Activated CD4-positive, alpha-beta T cell treated with anti-CD3 and anti-CD28 coated beads, Interleukin-10, Interleukin-2, amounts not matched to agents 100 ng/mL and 50 ng/mL, durations not matched to agents 16 hours and 8 hours (primary cell): Measurements from ENCODE around the gene CCT7.

ENCODE experiments used
- DNase-seq: peaks from one replicate; pipeline ENCODE4 v3.0.0-alpha.2; 2020

CCT7 gene

DNA sequence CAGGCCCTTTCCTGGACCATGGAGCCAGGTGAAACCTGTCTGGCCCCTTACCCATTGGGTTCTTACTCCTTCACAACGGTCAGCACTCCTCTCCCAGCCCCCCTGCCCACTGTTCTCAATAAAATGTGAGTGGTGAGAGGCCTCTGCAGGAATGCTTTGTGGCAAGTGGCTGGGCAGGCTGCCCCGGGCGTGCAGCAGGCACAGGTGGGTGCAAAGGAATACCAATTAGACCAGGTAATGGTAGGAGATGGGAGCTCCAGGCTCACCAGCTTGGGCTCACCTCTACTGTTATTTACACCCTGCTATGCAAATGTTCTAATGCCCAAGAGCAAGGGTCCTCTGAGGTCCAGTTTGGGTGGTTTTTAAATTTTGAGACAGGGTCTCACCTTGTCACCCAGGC is 7.0 kb upstream of the CCT7 start:
- no peak for DNase-seq

- no peak for DNase-seq
Observed at GRCh38 chr2:73228631-73229030, 5.5 kb upstream of the CCT7 start.

- DNase-seq, result peak; percentile 42
Observed at GRCh38 chr2:73232403-73233153, 1.5 kb upstream of the CCT7 start.

GRCh38 chr2:73233154-73233931 is 765 bp upstream of the CCT7 start, which contains the start of gene PRADC1:
Gene PRADC1, minus strand, starts transcription at chr2:73233239. Its CDS starts 79 bp downstream, at chr2:73233160.
- DNase-seq, result peak; percentile 99

GRCh38 chr2:73235315-73236028 is 1.4 kb downstream of the CCT7 start:
- DNase-seq, result peak; percentile 25

DNA sequence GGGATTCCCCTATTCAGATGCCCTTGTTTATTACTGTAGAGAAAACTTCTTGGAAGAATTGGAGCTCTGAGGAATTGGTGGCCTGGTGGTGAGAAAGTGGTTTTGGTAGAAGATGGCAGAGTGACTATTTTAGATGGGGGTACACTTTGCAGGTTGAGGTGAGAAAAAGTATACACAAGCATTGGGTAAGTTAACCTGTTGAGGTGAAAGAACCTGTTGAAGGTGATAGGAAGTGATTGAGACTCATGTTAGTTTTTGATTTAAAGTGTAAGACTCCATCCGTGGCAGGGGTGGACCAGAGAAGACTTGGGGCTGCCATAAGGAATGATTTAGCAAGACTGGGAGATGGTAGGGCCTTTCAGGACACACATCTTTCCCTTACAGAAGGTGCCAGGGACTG is 3.1 kb downstream of the CCT7 start:
- DNase-seq, result no peak

DNA sequence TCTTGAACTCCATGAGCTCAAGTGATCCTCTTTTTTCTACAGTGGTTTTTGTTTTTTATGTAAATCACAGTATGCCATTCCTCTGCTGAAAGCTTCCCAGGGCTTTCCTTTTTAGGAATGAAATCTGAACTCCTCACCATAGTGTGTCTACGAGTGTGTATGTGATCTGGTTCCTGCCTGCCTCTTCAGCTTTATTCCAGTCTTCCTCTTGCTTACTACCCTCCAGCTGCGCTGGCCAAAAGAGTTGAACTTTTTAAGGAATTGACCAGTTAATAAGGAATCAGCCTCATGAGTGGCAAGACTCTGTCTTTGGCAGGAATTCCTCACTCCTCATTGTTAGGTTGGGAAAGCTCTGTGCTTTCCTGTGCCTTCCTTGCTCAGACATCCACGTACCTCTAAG is 4.0 kb downstream of the CCT7 start:
- DNase-seq, result no peak

- no peak for DNase-seq
Observed at GRCh38 chr2:73238976-73239375, 4.9 kb downstream of the CCT7 start.

DNA sequence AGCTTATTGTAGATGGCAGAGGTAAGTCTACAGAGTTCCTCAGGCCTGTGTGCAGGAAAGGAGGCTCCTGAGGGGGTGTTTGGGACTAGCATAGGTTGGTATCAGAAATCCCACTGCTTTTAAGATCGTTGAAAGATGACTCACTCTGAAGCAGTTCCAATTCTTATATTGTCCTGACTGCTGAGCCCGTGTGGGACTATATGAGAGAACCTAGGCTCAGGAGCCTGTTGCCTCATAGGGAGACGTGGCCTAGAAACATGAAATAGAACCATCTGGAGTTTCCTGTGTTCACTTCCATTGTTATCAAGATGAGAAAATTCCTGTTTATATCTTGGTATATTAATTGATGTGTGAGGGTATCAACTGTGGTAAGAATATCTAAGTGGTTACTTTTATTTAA is 5.7 kb downstream of the CCT7 start:
- DNase-seq, result no peak

GRCh38 chr2:73243884-73244570 is 9.9 kb downstream of the CCT7 start:
- DNase-seq, result no peak

GRCh38 chr2:73244580-73244979 is 10.5 kb downstream of the CCT7 start:
- DNase-seq, result peak; percentile 59

DNA sequence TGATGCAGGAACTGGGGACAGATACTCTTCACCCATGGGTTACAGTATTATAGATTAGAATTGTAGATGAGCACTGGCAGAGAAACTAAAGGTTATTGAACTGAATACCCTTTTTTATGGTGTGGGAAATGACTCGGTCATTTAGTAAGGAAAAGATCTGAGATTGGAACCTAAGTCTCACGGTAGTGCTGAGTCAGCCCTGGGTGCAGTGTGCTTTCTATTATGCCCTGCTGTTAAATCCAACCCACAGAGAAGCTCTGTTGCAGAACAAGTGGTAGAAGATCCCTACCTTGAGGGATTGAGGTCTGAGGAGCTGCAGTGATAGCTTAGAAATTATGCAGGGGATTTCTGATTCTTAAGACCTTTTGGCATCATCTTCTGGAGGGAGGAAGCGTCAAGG is 12.7 kb downstream of the CCT7 start:
- DNase-seq, result no peak

- DNase-seq, result no peak
Observed at GRCh38 chr2:73249636-73250035, 15.5 kb downstream of the CCT7 start.

DNA sequence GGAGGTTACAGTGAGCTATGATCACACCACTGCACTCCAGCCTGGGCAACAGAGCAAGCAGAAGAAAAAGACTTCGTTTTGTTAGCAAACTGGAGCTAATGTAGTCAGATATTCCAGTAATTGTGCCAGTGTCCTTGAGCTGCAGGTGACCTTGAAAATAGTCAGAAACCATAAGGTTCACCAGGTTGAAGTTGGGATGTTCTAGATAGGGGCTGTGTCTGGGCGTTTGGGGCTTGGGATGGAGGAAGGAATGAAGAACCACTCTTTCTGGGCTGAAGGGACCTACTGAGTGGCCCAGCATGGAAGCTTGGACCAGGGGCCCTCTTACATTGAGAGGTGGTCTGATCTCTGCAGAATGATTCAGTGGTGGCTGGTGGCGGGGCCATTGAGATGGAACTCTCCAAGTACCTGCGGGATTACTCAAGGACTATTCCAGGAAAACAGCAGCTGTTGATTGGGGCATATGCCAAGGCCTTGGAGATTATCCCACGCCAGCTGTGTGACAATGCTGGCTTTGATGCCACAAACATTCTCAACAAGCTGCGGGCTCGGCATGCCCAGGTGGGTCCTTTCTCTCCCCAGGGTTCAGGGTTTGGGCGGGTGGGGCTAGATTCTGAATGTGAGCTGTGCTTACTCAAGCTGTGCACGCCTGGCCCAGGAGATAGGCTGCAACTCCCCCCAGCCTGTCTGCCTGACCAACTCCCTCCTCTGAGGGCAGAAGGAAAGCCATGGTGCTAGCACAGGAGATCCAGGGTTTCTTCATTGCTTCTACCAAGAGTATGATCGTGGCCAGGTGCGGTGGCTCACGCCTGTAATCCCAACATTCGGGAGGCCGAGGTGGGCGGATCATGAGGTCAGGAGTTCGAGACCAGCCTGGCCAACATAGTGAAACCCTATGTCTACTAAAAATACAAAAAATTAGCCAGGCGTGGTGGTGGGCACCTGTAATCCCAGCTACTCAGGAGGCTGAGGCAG is 17.1 kb downstream of the CCT7 start:
- DNase-seq, result no peak

DNA sequence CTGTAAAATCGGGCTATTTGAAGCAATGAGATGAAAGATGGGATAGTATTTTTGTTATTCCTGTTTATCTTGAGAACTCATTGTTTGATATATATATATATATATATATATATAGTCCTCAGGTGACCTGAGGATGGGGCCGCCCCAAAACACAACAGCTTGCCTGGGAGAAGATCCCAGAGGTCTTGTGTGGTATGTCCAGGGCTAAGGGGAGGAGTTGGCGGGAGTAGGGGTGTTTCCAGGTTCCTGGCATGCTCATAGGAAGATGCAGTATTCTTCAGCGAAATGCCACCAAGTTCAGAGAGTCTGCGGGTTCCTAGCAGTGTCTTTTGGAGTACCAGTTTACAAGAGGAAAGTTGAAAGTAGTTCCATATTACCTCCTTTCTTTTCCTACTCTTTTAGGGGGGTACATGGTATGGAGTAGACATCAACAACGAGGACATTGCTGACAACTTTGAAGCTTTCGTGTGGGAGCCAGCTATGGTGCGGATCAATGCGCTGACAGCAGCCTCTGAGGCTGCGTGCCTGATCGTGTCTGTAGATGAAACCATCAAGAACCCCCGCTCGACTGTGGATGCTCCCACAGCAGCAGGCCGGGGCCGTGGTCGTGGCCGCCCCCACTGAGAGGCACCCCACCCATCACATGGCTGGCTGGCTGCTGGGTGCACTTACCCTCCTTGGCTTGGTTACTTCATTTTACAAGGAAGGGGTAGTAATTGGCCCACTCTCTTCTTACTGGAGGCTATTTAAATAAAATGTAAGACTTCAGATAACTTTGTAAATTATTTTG is 18.3 kb downstream of the CCT7 start:
- DNase-seq, result no peak

- no peak for DNase-seq
Observed at GRCh38 chr2:73253400-73253799, 19.3 kb downstream of the CCT7 start.

GRCh38 chr2:73253901-73254300 is 19.8 kb downstream of the CCT7 start:
- DNase-seq, result no peak

- no peak for DNase-seq
Observed at GRCh38 chr2:73254343-73255006, 20.4 kb downstream of the CCT7 start.

- no peak for DNase-seq
Observed at GRCh38 chr2:73255007-73255644, 21.0 kb downstream of the CCT7 start.
